Measurements from ENCODE around the gene RELT. TPM values are rescaled to one million over a fixed set of nuclear protein-coding genes. Genes with fewer than 3 reads are reported as not detected.

The RELT gene
- total and polyA plus RNA-seq, 9 of the 15 experiments (the other 6 are each of a cell fraction or from before 2014, with no cell fraction given) = 1.1 to 20.2 (median 7.4) TPM

GRCh38 chr11:73380331-73380730 is 4.1 kb downstream of the RELT start:
- Histone ChIP-seq H3K79me2 (ENCODE audit: control insufficient read depth, insufficient read depth, low read length) (peaks cover 89% of the 10 kb centered on the region), H3K9ac (ENCODE audit: insufficient read depth in 1 of 2, low read depth in 2 of 2, low read length in 2 of 2) (peak overlapping the region in 1 of 2 experiments; percentile 75; a peak in 2 of 4 replicates), H2AFZ (ENCODE audit: low read depth, low read length) (no peak overlapping the region), H3K4me3 (no peak overlapping the region), H3K9me1 (ENCODE audit: control insufficient read depth, insufficient read depth, low read length) (peaks cover 24% of the 10 kb centered on the region), H3K36me3 (ENCODE audit: control insufficient read depth, insufficient read depth, low read length) (peaks cover 17% of the 10 kb centered on the region; the same call in 2 of the 3 replicates), H3K27me3 (ENCODE audit: control insufficient read depth in 2 of 2, insufficient read depth in 2 of 2, low read length in 2 of 2) (no peaks in the 10 kb centered on the region), H3K27ac (ENCODE audit: extremely low read depth, low read depth, low read length) (no peak overlapping the region), H3K4me2 (ENCODE audit: insufficient read depth, low read length) (no peak overlapping the region), H3K4me1 (replicated peaks in 1 of 2; ENCODE audit: control insufficient read depth in 2 of 2, insufficient read depth in 2 of 2, low read length in 2 of 2) (peaks cover 51 to 95% of the 10 kb centered on the region in 2 experiments), H3K9me3 (replicated peaks; ENCODE audit: control insufficient read depth, insufficient read depth, low read depth, low read length) (no peaks in the 10 kb centered on the region), H4K20me1 (replicated peaks; ENCODE audit: control insufficient read depth, insufficient read depth, low read length) (peaks cover 55% of the 10 kb centered on the region)
- TF ChIP-seq ZBTB26 (CRISPR knock-in tag; IDR thresholded peaks at IDR 0.05) (no peak), RBFOX2 (IDR thresholded peaks at IDR 0.05; ENCODE audit: low read depth, low read length) (0 out of 2 replicates have a peak, but pooled peaks have one; percentile 20), CTCF (IDR thresholded peaks at IDR 0.05 in 2 of 3, conservative IDR thresholded peaks at IDR 0.05 in 1 of 3; ENCODE audit: insufficient read depth in 2 of 3, low read depth in 1 of 3, low read length in 3 of 3) (no peak), TBL1XR1 (IDR thresholded peaks at IDR 0.05; ENCODE audit: low read length in 2 of 2) (no peak)
- no peak for ATAC-seq
- FAIRE-seq = no peak
- 72% methylated on average over 7 of the region's 7 CpGs for WGBS (ENCODE audit: insufficient coverage, low coverage, missing lambda C conversion rate)
- DNase-seq (ENCODE audit: extremely low read depth in 1 of 4, low spot score in 3 of 4) = no peak
- CTCF ChIA-PET (ENCODE audit: low intra/inter-chr PET ratio) = no interaction called here
- in situ Hi-C loops (cut with MboI) = no loop called here
- intact Hi-C loops (cut with micrococcal nuclease) = no loop called here
- no TSS peak for BruUV-seq (replicated peaks)
- POLR2A ChIA-PET = interaction anchor here (1.2 to 1.6 kb wide), 2 partner anchors 13 to 15 kb away, joined by 4 to 6 read pairs; no protein-coding TSS in a partner anchor

Measured in K562 (cell line).